ENCODE measurements around the gene ENTPD7.

ENTPD7 gene

DNA sequence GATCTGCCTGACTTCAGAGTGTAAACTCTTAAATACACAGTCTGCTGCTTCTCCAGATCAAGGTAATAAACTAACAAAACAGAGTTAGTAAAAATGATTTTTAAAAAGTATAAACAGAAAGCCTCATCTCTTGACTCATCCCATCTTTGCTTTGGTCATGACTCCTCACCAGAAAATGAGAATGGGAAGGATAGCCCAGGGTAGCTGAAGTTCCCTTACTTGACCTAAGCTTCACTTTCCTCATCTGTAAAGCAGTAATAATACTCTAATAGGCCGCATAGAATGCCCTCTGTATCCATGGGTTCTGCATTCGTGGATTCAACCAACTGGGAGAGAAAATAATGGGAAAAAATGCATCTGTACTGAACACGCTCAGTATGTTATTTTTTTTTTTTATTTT is 27.8 kb upstream of the ENTPD7 start:
- H3K4me3 ChIP-seq (ENCODE audit: low read length), result no peak overlapping the region
- DNase-seq (ENCODE audit: low read depth, low spot score), result no peak

DNA sequence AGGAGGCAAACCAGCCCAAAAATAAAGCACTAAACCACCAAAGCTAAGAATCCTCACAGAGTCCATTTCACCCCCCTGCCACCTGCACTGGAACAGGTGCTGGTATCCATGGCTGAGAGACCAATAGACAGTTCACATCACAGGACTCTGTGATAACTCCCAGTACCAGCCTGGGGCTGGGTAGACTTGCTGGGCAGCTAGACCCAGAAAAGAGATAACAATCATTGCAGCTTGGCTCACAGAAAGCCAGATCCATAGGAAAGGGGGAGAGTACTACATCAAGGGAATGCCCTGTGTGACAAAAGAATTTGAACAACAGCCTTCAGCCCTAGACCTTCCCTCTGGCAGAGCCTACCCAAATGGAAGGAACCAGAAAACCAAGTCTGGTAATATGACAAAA is 25.5 kb upstream of the ENTPD7 start:
- no peak for DNase-seq (ENCODE audit: low read depth, low spot score)
- H3K4me3 ChIP-seq (ENCODE audit: low read length), result no peak overlapping the region

DNA sequence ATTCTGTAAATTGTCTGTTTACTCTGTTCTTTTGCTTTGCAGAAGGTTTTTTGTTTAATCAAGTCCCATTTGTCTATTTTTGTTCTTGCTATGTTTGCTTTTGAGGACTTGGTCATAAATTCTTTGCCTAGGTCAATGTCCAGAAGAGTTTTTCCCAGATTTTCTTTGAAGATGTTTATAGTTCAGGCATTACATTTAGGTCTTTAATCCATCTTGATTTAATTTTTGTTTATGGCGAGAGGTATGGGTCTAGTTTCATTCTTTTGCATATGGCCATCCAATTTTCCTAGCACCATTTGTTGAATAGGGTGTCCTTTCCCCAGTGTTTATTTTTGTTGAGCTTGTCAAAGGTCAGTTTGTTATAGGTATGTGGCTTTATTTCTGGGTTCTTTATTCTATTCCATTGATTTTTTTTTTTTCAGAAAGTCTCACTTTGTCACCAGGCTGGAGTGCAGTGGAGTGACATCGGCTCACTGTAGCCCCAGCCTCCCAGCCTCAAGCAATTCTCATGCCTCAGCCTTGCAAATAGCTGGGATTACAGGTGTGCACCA is 11.6 kb upstream of the ENTPD7 start:
- DNase-seq (ENCODE audit: low read depth, low spot score), result no peak
- H3K4me3 ChIP-seq (ENCODE audit: low read length), result no peak overlapping the region

DNA sequence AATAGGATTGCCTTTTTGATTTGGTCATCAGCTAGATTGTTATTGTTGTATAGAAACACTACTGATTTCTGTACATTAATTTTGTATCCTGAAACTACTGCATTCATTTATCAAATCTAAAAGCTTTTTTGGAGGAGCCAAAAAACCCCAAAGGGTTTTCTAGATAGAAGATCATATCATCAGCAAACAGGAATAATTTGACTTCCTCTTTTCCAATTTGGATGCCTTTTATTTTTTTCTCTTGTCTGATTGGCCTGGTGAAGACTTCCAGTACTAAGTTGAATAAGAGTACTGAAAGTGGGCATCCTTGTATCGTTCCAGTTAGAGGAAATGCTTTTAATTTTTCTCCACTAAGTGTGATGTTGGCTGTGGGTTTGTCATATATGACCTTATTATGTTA is 10.6 kb upstream of the ENTPD7 start:
- DNase-seq (ENCODE audit: low read depth, low spot score), result no peak
- H3K4me3 ChIP-seq (ENCODE audit: low read length), result no peak overlapping the region

DNA sequence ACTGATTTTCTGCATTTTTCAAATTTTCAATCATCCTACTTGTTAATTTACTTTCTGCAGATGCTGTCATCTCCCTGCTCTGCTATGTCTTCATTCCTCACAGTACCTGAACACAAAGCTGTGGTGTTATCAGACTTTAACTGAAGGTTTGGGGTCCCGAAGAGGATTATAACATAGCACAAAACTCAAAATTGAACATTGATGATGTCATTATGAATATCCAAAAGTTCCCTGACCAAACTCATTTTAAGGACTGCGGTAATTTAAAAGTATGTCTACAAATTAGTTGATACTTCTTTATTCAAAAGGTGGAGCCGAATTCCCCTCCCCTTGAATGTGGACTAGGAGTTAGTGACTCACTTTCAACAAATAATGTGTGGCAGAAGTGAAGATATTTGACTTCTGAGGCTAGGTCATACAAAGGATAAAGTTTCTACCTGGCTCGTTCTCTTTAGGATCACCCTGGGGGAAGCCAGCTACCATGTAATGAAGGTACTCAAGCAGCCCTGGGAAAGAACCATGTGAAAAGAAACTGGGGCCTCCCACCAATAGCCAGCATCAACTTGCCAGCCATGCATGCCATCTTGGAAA is 6.4 kb upstream of the ENTPD7 start:
- no peak for DNase-seq (ENCODE audit: low read depth, low spot score)
- H3K4me3 ChIP-seq (ENCODE audit: low read length), result no peak overlapping the region

DNA sequence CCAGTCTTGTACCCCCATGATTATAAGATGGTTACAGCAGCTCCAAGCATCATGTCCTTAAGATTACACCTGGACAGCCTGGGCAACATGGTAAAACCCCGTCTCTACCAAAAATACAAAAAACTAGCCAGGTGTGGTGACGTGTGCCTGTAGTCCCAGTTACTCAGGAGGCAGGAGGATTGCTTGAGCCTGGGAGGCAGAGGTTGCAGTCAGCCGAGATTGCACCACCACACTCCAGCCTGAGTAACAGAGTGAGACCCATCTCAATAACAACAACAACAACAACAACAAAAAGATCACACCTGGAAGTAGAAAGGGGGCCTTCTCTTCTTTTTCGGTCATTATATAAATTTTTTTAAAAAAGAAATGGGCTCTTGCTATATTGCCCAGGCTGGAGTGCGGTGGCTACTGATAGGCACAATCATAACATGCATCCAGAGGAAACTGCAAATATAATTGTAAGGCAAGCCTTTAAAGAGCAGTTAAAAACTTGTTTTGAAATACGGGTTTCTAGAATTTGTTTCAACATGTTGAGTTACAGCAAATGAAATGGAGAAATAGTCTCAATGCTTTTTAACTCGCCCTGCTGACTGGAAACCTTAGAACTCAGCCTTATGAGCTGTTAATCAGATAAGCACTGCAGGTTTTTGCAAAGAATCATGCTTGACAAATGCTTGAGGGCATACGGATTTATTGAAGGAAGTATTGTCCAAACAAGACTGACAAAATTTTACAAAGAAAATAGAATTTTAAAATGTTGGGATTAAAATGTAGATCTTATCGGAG is 4.7 kb upstream of the ENTPD7 start:
- no peak for DNase-seq (ENCODE audit: low read depth, low spot score)
- H3K4me3 ChIP-seq (ENCODE audit: low read length), result no peak overlapping the region

DNA sequence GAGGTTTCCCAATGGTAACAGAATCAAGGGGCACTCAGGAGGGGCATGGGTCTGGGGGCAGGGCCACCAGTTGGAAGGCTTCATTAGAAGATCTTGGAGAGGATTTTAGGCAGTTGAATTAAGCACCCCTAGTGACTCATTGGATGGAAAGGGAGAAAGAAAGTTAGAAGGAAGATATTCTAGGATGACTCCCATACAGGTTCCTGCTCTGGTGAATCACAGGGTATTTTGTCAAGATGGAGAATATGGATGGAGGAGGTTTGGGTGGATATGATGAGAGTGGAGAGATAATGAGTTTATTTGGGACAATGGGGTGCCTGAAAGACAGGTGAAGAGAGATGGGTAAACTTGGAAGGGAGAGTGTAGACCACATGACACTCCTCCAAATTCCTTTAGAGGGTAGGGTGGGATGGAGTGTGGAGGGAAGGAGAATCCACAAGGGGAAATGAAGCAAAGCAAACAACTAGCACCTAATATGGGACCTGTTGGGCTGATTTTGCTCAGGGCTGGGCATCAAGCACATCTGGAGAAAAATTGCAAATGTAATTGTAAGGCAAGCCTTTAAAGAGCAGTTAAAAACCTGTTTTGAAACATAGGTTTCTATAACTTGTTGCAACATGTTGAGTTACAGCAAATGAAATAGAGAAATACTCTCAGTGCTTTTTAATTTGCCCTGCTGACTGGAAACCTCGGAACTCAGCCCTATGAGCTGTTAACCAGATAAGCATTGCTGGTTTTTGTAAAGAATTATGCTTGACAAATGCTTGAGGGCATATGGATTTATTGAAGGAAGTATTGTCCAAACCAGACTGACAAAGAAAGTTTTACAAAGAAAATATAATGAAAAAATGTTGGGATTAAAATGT is 2.9 kb upstream of the ENTPD7 start:
- H3K4me3 ChIP-seq (ENCODE audit: low read length), result no peak overlapping the region
- DNase-seq (ENCODE audit: low read depth, low spot score), result no peak

DNA sequence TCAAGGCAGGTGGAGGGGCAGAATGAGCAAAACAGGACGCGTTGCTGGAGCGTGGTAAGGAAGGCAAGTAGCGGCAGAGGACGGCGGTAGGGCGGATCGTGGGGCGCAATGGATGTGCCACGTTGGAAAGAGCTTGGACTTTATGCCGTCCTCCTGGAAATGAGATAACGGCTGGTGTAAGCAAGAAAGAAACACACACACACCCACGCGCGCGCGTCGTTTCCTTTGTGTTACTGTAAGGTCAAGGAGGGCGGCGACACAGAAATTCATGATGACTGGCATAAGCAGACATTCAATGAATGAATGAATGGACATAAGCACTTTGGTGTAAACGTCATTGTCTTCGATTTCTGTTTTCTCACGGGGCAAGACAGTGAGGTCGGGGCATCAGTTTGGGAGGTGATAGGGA is 683 bp upstream of the ENTPD7 start:
- DNase-seq (ENCODE audit: low read depth, low spot score), result no peak
- H3K4me3 ChIP-seq (ENCODE audit: low read length), result peak overlapping the region; percentile 80

DNA sequence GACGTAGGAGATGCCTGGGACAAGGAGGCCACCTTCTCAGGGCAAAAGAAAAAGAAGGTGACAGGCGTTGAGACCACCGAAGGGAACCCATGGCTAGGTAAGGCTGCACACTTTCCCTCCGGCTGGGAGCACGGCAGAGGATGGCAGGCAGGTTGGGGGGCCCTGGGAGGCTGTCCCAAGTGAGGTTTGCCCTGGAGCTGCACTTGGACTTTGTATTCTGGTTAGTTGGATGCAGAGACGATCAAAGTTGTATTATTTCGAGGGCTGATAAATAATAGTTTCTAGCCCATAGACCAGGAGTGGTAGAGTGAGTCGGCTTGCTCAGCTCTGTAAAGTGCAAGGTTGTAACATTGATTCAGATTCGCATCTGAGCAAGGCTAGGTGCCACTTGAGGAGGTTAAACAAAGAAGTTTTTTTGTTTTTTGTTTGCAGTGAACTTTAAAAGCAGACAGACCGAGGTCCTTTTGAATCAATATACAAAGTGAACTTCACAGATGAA is 608 bp downstream of the ENTPD7 start:
- no peak for DNase-seq (ENCODE audit: low read depth, low spot score)
- H3K4me3 ChIP-seq (ENCODE audit: low read length), result peak overlapping the region; percentile 80

DNA sequence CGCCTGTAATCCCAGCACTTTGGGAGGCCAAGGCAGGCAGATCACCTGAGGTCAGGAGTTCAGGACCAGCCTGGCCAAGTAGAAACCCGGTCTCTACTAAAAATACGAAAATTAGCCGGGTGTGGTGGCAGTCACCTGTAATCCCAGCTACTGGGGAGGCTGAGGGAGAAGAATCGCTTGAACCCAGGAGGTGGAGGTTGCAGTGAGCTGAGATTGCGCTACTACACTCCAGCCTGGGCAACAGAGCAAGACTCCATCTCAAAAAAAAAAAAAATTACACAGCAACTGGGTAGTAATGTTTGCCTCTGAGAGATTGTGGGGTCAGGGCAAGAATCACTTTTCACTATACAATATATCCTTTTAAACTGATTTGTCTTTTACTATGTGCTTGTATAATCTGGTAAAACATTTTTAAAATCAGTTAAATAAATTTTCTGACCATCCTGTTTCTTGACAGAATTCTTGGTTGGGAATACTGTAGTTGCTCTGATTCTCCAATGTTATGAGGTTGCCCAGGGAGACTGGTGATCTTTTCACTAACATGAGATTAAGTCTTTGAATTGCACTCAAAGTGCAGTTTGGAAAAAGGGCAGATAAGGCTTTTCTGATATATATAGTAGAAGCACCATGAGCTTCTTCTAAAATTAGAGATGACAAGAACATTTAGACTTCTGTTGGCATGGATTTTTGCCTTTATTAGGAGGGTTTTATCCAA is 1.5 kb downstream of the ENTPD7 start:
- no peak overlapping the region for H3K4me3 ChIP-seq (ENCODE audit: low read length)
- no peak for DNase-seq (ENCODE audit: low read depth, low spot score)

DNA sequence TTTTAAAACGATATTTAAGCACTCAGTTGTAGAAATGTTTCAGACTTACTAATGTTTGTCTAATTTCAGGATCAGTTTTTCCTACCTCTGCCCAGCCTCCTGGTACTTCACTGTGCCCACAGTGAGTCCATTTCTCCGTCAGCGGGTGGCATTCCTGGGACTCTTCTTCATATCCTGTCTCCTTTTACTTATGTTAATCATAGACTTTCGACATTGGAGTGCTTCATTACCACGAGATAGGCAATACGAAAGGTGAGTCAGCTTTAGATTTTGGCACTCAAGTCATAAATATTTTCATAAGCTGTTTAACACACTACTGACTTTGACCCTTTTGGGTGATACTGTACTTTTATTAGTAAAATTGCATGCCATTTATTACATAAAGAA is 2.1 kb downstream of the ENTPD7 start:
- H3K4me3 ChIP-seq (ENCODE audit: low read length), result no peak overlapping the region
- no peak for DNase-seq (ENCODE audit: low read depth, low spot score)

DNA sequence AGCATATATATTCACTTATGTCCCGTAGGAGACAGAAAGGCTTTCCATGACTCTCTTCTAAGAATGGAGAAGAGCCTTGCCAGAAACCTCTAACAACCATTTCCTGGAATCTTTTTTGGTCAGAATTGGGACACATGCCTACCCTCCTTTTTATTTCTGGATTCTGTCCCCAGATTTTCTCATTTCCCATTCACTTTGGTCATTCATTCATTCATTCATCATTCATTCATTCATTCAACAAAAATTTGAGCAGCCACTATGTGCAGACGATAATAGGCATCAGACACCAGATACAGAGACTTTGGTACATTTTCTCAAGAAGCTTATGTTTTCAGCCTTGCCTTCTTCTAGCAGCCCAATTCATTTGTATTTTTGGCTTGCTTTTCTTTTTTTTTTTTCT is 6.0 kb downstream of the ENTPD7 start:
- DNase-seq (ENCODE audit: low read depth, low spot score), result no peak
- no peak overlapping the region for H3K4me3 ChIP-seq (ENCODE audit: low read length)

DNA sequence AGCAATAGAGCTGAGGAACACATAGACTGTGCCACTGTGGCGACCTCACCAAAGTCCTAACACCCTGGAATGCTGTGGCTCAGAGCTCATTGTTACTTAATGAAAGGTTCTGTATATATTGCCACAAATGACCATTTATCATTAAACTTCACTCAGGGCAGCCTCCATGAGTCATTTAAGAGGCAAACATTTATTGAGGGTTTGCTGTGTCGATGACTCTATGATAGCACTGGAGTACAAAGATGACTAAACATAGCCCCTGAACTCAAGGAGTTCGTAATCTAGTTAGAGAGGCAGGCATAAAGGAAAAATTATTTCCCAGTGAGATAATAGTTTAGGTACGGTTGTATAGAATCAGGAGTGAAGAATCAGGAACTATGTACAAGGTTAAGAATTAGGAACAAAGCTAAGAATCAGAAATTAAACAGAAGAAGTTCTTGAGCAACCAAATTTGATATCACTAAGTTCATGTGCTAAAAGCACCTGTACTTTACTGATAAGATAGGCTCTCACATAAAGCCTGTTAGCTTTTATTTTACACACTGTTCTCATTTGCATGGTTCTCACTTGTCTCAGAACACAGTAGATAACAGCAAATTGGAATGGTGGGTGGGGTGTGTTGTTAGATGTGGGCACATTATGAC is 7.9 kb downstream of the ENTPD7 start:
- peak; percentile 73 for DNase-seq (ENCODE audit: low read depth, low spot score)
- no peak overlapping the region for H3K4me3 ChIP-seq (ENCODE audit: low read length)

DNA sequence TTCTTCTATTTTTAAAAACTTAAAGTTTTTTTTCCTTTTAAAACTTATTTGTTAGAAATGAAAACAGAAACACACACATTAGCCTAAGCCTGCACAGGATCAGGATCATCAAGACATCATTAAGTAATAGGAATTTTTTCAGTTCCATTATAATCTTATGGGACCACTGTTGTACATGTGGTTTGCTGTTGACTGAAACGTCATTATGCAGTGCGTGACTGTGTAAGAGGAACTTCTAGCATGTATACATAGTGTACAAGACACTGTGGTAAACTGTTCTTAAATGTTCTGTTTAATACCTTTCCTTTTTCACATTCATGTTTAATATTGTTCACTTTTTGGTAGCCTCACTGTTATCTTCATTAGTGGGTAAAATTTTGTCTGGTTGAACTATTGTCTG is 12.1 kb downstream of the ENTPD7 start:
- H3K4me3 ChIP-seq (ENCODE audit: low read length), result no peak overlapping the region
- DNase-seq (ENCODE audit: low read depth, low spot score), result no peak

DNA sequence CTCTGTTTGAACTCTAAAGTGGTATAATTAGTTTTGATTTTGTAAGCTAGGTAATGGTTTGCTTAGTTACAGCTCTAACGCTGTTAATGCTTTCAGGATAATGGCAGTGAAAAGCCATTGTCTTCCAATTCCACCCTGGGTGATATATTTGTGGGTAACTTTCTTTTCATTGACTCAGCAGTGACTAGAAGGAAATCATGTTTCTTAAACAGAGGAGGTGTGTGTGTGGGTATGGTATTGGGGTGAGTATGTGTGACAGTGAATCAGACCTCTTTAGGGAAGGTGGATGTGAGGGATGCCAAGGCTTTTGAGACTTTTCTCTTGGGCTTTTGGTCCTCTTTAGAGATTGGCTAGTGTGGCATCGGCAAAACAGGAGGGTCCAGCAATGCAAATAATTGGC is 13.6 kb downstream of the ENTPD7 start:
- no peak overlapping the region for H3K4me3 ChIP-seq (ENCODE audit: low read length)
- DNase-seq (ENCODE audit: low read depth, low spot score), result no peak

DNA sequence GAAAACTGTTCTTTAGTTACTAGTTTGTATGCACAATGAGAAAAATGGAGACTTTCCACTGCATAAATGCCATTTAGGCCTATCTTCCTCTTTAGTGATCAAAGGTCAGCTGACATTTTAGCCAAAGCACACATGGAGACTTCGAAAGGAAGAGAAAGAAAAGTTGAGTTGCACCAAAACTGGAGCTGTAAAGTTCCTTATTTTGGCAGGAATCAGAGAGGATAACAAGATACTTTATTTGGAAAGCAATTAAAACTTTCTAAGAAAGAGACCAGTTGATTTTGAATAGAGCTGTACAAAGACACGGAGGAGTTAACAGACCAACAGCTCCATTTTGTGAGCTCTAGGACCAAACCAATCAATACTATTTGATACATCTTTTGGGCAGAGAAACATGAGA is 14.2 kb downstream of the ENTPD7 start:
- no peak overlapping the region for H3K4me3 ChIP-seq (ENCODE audit: low read length)
- no peak for DNase-seq (ENCODE audit: low read depth, low spot score)

DNA sequence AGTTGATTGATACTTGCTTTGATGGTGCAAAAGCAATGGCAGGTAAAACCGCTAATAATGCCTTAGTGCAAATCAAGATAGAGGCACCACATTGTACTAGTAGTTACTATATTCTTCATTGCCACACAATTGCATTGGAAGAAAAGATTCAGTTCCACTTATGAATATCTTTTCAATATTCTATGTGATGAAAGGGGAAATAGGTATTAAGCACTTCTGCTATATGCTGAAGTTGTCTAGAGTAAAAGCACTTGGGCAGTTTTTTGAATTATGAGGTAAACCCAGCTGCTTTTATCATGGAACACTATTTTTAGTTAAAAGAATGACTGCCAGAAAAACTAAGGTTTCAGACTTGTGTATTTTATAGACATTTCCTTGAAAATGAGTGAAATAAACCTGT is 15.5 kb downstream of the ENTPD7 start:
- H3K4me3 ChIP-seq (ENCODE audit: low read length), result no peak overlapping the region
- DNase-seq (ENCODE audit: low read depth, low spot score), result no peak

DNA sequence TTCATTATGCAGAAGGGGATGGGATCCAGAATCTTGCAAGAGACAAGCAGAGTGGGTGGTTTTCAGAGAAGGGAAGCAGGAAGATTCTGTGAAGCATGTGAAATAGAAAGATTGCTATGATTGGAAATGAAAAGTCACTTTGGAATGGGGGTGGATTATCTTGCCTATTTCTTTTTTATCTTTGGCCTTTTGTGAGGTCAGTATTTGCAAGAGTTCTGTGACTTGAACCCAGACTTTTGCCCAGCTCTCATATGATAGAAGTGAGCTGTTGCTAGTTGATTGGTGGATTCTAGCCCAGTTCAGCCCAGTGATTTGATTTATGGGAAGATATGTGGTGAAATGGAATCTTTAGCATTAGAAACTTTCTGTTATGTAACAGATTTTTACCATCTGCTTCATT is 17.1 kb downstream of the ENTPD7 start:
- DNase-seq (ENCODE audit: low read depth, low spot score), result no peak
- no peak overlapping the region for H3K4me3 ChIP-seq (ENCODE audit: low read length)

DNA sequence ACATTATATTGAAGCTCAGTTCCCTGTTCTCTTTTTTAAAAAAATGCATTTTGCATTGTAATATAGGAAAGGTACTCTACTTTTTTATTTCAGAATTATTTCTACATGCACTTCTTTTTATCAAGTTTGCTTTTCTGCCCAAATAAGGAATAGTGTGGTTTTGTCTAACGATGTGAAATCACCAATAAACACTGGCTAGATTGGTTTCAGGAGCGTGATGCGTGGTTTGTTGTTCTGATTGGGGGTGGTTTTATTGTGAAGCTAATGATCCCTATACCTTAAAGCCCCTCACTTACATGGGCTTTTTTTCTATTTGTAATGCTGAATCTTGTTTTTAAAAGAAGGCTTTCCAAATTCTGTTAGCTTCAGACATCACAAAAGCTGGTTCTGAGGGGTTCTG is 17.6 kb downstream of the ENTPD7 start:
- DNase-seq (ENCODE audit: low read depth, low spot score), result no peak

More for the DNA sequence above, 17.6 kb downstream of the ENTPD7 start:
- H3K4me3 ChIP-seq (ENCODE audit: low read length), result no peak overlapping the region

Measured in Jurkat, Clone E6-1 (cell line).